NB4 (cell line): ENCODE results near the gene SLC25A53.
A peak's percentile ranks its signal among the peaks of the same experiment; 100 is the strongest.

Experiments used
- CTCF ChIP-seq: IDR thresholded peaks from one replicate; pipeline ENCODE4 v1.5.1; 2012; ENCODE audit warnings: low read depth, low read length
- MAX ChIP-seq: IDR thresholded peaks from 2 replicates; pipeline ENCODE4 v1.6.1; 2011; ENCODE audit warnings: low read depth, low read length
- MYC ChIP-seq: IDR thresholded peaks from 2 replicates; pipeline ENCODE4 v1.6.1; 2011; ENCODE audit warnings: low read depth, low read length
- POLR2A ChIP-seq: IDR thresholded peaks from 2 replicates; pipeline ENCODE4 v1.6.1; 2011; ENCODE audit warnings: mild to moderate bottlenecking; ENCODE audit not compliant: insufficient read length; ENCODE audit errors: extremely low read depth

DNA sequence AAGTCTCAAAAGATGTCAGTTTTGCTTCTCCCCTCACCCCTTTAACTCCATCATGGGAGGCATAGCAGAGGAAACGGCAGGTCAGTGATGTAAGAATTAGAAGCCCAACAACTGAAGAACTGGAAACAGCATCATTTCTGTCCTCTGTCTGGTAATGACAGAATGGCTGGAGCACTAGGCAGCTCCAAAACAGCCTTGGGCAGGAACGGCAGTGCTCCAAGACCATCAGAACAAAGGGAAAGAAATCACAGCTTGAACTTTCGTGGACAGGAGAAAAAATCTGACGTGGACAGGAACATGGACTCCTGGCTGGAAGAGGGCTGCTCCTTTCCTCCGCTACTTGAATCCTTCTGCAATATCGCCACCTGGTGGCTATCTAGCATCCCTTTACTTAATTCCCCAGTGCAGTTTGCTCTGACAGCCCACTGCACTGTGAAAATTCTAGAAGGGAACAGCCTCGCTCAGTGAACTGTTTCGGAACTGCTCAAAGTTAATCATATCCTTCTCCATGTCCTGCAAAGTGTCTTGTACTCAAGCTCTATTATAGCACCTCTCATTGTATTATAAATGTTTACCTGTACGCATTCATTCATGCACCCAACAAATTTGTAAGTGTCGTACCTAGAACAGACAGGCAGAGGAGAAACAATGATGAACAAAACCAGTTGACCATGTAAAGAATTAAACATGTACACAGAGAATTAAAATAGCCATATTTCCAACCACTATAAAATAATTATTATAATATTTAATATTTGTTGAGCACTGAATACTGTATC, 20.4 kb downstream of the SLC25A53 start:
- TF ChIP-seq CTCF: peak; percentile 58
- no peak for TF ChIP-seq MAX
- TF ChIP-seq POLR2A: no peak
- TF ChIP-seq MYC: no peak
